Natural killer cell (primary cell): Measurements from ENCODE around the gene TMEM19. TPM values are rescaled to one million over a fixed set of nuclear protein-coding genes. Genes with fewer than 3 reads are reported as not detected.

Experiments
- ATAC-seq, 3 donors: fragments of 150-1000 bp in 2 of 3; fragments of 200-7000 bp in 1 of 3; cut with Tn5 transposase; 1 replicate in 1 of 3; 2 replicates in 2 of 3; pipeline ENCODE4 v1.10.0; 2021; ENCODE audit warnings: mild to moderate bottlenecking in 2 of 3, moderate library complexity in 2 of 3
- DNase-seq, 2 donors: peaks; one replicate each; pipeline versions ENCODE4 v3.0.0 to v3.0.0-alpha.2; 2013 to 2021; ENCODE audit warnings: mixed read lengths in 1 of 2
- H3K27ac ChIP-seq: one replicate; pipeline ENCODE4 v1.5.1; 2013; ENCODE audit warnings: mild to moderate bottlenecking, low read length
- H3K27me3 ChIP-seq: one replicate; pipeline ENCODE4 v1.6.1; 2013; ENCODE audit warnings: low read length; ENCODE audit not compliant: control insufficient read depth, insufficient read depth
- H3K36me3 ChIP-seq: one replicate; pipeline ENCODE4 v1.6.1; 2013; ENCODE audit warnings: low read length; ENCODE audit not compliant: control insufficient read depth, insufficient read depth
- H3K4me1 ChIP-seq: one replicate; pipeline ENCODE4 v1.6.1; 2013; ENCODE audit warnings: low read length; ENCODE audit not compliant: control insufficient read depth, insufficient read depth
- H3K4me3 ChIP-seq: one replicate; pipeline ENCODE4 v1.5.1; 2013; ENCODE audit warnings: low read length
- H3K9me3 ChIP-seq: one replicate; pipeline ENCODE4 v1.6.1; 2013; ENCODE audit warnings: low read length; ENCODE audit not compliant: control insufficient read depth, insufficient read depth
- H3K27ac Mint-ChIP-seq, 2 donors: one replicate each; pipeline ENCODE4 v1.8.0; 2022; ENCODE audit warnings: mild to moderate bottlenecking in 2 of 2, mixed read lengths in 2 of 2, moderate library complexity in 1 of 2
- H3K27me3 Mint-ChIP-seq, 2 donors: one replicate each; pipeline ENCODE4 v1.8.0; 2022; ENCODE audit warnings: low read depth in 2 of 2, mixed read lengths in 2 of 2
- H3K36me3 Mint-ChIP-seq: one replicate; pipeline ENCODE4 v1.8.0; 2022; ENCODE audit warnings: mixed read lengths
- H3K4me1 Mint-ChIP-seq, 2 donors: one replicate each; pipeline ENCODE4 v1.8.0; 2022; ENCODE audit warnings: mixed read lengths in 2 of 2
- H3K4me3 Mint-ChIP-seq: one replicate; pipeline ENCODE4 v1.8.0; 2022; ENCODE audit warnings: mild to moderate bottlenecking, moderate library complexity, mixed read lengths
- H3K9me3 Mint-ChIP-seq, 2 donors: one replicate each; pipeline ENCODE4 v1.8.0; 2022; ENCODE audit warnings: mixed read lengths in 2 of 2
- CTCF ChIP-seq: fragments of 200-600 bp; IDR thresholded peaks from one replicate; pipeline ENCODE4 v1.8.0; 2022; ENCODE audit warnings: antibody characterized with exemption
- WGBS: methylation state at CpG from one replicate; pipeline ENCODE4 v1.1.7; 2013; ENCODE audit warnings: missing lambda C conversion rate; ENCODE audit not compliant: insufficient coverage; 5-methylcytosine and 5-hydroxymethylcytosine counted together
- intact Hi-C: fragments of 100-400 bp; cut with micrococcal nuclease; formaldehyde crosslinking; loops from one replicate; pipeline ENCODE4 v1.14.2; 2022
- total RNA-seq, 4 donors: library from RNA; stranded (reverse); fragments of 120-200 nt in 1 of 4; gene quantifications; one replicate each; pipeline versions ENCODE4 v1.2.3 to v1.2.4, GENCODE V29; 2013 to 2022

TMEM19 gene
- total RNA-seq, 3 donors from 2014 or later (not counting 1 experiment from before 2014, with no cell fraction given) = 13.8 to 24.6 (median 18.9) TPM

- no peak overlapping the region for H3K27ac Mint-ChIP-seq
- no peaks in the 10 kb centered on the region for H3K9me3 ChIP-seq
- H3K4me3 ChIP-seq = no peak overlapping the region
- H3K4me3 Mint-ChIP-seq = no peak overlapping the region
- H3K9me3 Mint-ChIP-seq = no peaks in the 10 kb centered on the region
- peaks cover 20% of the 10 kb centered on the region in 2 donors for H3K27me3 Mint-ChIP-seq
- H3K4me1 Mint-ChIP-seq = peaks cover 29 to 30% of the 10 kb centered on the region in 2 donors
- H3K27ac ChIP-seq = no peak overlapping the region
- H3K36me3 ChIP-seq = peaks cover 2% of the 10 kb centered on the region
- DNase-seq (no peak), ATAC-seq (no peak)
- intact Hi-C loops = no loop called here
- H3K4me1 ChIP-seq = peaks cover 17% of the 10 kb centered on the region
- no peaks in the 10 kb centered on the region for H3K36me3 Mint-ChIP-seq
- WGBS = 96% methylated on average over 1 of the region's 1 CpG
- TF ChIP-seq CTCF = no peak
- H3K27me3 ChIP-seq = peaks cover 6% of the 10 kb centered on the region
Observed at GRCh38 chr12:71752891-71753290, 67.0 kb downstream of the TMEM19 start.

Other genes with a start within 250 kb of the TMEM19 start
- not detected for gene LGR5, start 246.3 kb upstream of the TMEM19 start, total RNA-seq
- gene ZFC3H1, start 22.2 kb upstream of the TMEM19 start, total RNA-seq = 100 to 1,000 TPM; 158 to 164 (median 164) TPM
- gene THAP2, start 21.8 kb upstream of the TMEM19 start, total RNA-seq = 10 to 100 TPM; 17.2 to 34.2 (median 31.1) TPM
- gene RAB21, start 68.8 kb downstream of the TMEM19 start, total RNA-seq = 10 to 100 TPM; 62.5 to 84.9 (median 68.7) TPM
- gene TBC1D15, start 153.7 kb downstream of the TMEM19 start, total RNA-seq = 10 to 100 TPM; 52.7 to 65.1 (median 61.6) TPM